DND-41 (cell line): ENCODE measurements around the gene SLC66A2.

Experiments
- CTCF ChIP-seq: IDR thresholded peaks from 2 replicates; pipeline ENCODE4 v1.5.1; 2012; ENCODE audit warnings: borderline replicate concordance, low read length, moderate library complexity, mild to moderate bottlenecking; ENCODE audit not compliant: poor library complexity, severe bottlenecking; ENCODE audit errors: extremely low read depth
- EZH2 ChIP-seq: IDR thresholded peaks from 3 replicates; pipeline ENCODE4 v1.6.1; 2012; ENCODE audit warnings: borderline replicate concordance, low read depth, mild to moderate bottlenecking, moderate library complexity, low read length, inconsistent platforms; ENCODE audit not compliant: severe bottlenecking

GRCh38 chr18:79926715-79927606 lies 24.5 kb downstream of the SLC66A2 start:
- TF ChIP-seq CTCF (no peak), EZH2 (no peak)
